Measurements from ENCODE around the gene REC114. TPM values are rescaled to one million over a fixed set of nuclear protein-coding genes. Genes with fewer than 3 reads are reported as not detected.

The REC114 gene
- total RNA-seq, 1 donor from 2014 or later: not detected

DNA sequence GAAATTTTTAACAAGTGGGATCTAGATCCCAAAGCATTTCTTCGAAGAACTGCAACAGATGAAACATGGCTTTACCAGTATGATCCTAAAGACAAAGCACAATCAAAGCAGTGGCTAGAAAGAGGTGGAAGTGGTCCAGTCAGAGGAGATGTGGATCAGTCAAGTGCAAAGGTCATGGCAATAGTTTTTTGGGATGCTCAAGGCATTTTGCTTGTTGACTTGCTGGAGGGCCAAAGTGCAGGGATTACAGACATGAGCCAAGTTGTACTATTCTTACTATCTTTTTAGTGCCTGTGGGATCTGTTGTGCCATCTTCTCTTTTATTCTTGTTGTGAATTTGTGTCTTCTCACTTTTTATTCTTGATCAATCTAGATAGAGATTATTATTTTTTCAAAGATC is 82.0 kb downstream of the REC114 start:
- Histone ChIP-seq H3K4me1 (no peaks in the 10 kb centered on the region), H3K4me3 (no peak overlapping the region), H3K36me3 (no peaks in the 10 kb centered on the region), H3K27me3 (no peaks in the 10 kb centered on the region), H3K27ac (no peak overlapping the region), H3K9me3 (no peaks in the 10 kb centered on the region)
- no peak for TF ChIP-seq POLR2AphosphoS5 (IDR thresholded peaks at IDR 0.05; ENCODE audit: insufficient read depth in 1 of 2, low read depth in 1 of 2)
- TF ChIP-seq POLR2A (IDR thresholded peaks at IDR 0.05): no peak
- TF ChIP-seq, protein P1, sequence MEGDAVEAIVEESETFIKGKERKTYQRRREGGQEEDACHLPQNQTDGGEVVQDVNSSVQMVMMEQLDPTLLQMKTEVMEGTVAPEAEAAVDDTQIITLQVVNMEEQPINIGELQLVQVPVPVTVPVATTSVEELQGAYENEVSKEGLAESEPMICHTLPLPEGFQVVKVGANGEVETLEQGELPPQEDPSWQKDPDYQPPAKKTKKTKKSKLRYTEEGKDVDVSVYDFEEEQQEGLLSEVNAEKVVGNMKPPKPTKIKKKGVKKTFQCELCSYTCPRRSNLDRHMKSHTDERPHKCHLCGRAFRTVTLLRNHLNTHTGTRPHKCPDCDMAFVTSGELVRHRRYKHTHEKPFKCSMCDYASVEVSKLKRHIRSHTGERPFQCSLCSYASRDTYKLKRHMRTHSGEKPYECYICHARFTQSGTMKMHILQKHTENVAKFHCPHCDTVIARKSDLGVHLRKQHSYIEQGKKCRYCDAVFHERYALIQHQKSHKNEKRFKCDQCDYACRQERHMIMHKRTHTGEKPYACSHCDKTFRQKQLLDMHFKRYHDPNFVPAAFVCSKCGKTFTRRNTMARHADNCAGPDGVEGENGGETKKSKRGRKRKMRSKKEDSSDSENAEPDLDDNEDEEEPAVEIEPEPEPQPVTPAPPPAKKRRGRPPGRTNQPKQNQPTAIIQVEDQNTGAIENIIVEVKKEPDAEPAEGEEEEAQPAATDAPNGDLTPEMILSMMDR (IDR thresholded peaks at IDR 0.05): no peak
- no peak for DNase-seq (ENCODE audit: extremely low spot score in 2 of 2)
- intact Hi-C loops (cut with DNase I): no loop called here

DNA sequence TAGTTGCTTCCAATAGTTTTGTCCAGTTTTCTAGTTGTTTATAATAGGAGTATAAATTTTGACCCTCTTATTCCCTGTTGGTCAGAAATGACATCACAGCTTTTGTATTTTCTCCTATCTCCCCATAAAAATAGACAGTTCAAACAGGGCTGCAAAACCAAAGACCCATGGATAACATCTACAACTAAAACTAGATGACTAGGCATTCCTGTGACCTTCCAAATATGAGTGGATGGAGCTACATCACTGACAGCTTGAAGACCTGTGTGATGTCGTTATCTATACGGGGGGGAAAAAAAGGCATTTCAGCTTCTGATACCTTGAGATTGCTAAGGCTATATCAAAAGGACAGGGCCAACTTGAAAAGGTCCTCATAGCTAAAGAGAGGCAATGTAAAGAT is 84.6 kb downstream of the REC114 start:
- Histone ChIP-seq H3K27ac (no peak overlapping the region), H3K4me3 (no peak overlapping the region), H3K36me3 (no peaks in the 10 kb centered on the region), H3K9me3 (no peaks in the 10 kb centered on the region), H3K27me3 (no peaks in the 10 kb centered on the region), H3K4me1 (no peaks in the 10 kb centered on the region)
- TF ChIP-seq POLR2A (IDR thresholded peaks at IDR 0.05) (no peak), POLR2AphosphoS5 (IDR thresholded peaks at IDR 0.05; ENCODE audit: insufficient read depth in 1 of 2, low read depth in 1 of 2) (no peak)
- TF ChIP-seq, protein P1 (IDR thresholded peaks at IDR 0.05): no peak
- intact Hi-C loops (cut with DNase I): no loop called here
- no peak for DNase-seq (ENCODE audit: extremely low spot score in 2 of 2)

DNA sequence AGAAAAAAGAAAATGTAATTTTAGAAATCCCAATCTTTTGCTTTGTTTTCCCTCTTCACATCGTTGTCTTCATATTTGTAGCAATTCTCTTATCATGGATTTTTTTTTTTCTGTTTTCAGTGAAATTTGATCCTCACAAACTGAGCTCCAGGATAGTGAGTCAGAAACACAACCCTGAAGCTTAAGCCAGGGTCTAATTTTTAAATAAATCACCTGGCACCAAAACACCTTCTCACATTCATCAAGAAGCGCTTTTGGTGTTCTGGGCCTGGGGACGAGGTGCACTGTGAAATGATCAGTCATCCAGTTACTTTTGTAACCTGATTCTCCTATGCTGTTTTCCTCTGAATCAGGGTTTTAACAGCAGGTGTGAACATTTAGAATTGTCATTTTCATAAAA is 87.7 kb downstream of the REC114 start:
- H3K4me1 ChIP-seq: no peaks in the 10 kb centered on the region
- TF ChIP-seq POLR2A (IDR thresholded peaks at IDR 0.05): no peak
- TF ChIP-seq POLR2AphosphoS5 (IDR thresholded peaks at IDR 0.05; ENCODE audit: insufficient read depth in 1 of 2, low read depth in 1 of 2): no peak
- TF ChIP-seq, protein P1 (IDR thresholded peaks at IDR 0.05): no peak
- no peak overlapping the region for H3K4me3 ChIP-seq
- intact Hi-C loops (cut with DNase I): no loop called here
- no peak for DNase-seq (ENCODE audit: extremely low spot score in 2 of 2)
- no peaks in the 10 kb centered on the region for H3K9me3 ChIP-seq
- no peaks in the 10 kb centered on the region for H3K27me3 ChIP-seq
- H3K27ac ChIP-seq: no peak overlapping the region
- H3K36me3 ChIP-seq: no peaks in the 10 kb centered on the region

DNA sequence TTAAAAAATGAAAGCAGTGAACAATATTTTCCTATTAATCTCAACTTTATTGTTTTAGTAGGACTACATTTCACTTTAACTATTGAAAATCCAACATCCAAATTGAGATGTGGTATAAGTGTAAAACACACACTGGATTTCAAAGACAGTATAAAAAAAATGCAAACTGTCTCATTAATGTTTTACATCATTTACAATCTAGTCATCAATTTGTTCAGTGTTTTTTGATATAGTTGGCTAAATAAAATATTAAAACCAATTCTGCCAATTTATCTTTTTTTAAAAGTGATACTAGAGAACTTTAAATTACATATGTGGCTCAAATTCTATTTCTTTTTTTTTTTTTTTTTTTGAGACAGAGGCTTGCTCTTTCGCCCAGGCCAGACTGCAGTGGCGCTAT is 95.2 kb downstream of the REC114 start:
- no peaks in the 10 kb centered on the region for H3K27me3 ChIP-seq
- no peak overlapping the region for H3K4me3 ChIP-seq
- no peaks in the 10 kb centered on the region for H3K9me3 ChIP-seq
- intact Hi-C loops (cut with DNase I): no loop called here
- no peak overlapping the region for H3K27ac ChIP-seq
- TF ChIP-seq POLR2AphosphoS5 (IDR thresholded peaks at IDR 0.05; ENCODE audit: insufficient read depth in 1 of 2, low read depth in 1 of 2): no peak
- TF ChIP-seq, protein P1 (IDR thresholded peaks at IDR 0.05): no peak
- no peak for DNase-seq (ENCODE audit: extremely low spot score in 2 of 2)
- H3K36me3 ChIP-seq: no peaks in the 10 kb centered on the region
- no peaks in the 10 kb centered on the region for H3K4me1 ChIP-seq

DNA sequence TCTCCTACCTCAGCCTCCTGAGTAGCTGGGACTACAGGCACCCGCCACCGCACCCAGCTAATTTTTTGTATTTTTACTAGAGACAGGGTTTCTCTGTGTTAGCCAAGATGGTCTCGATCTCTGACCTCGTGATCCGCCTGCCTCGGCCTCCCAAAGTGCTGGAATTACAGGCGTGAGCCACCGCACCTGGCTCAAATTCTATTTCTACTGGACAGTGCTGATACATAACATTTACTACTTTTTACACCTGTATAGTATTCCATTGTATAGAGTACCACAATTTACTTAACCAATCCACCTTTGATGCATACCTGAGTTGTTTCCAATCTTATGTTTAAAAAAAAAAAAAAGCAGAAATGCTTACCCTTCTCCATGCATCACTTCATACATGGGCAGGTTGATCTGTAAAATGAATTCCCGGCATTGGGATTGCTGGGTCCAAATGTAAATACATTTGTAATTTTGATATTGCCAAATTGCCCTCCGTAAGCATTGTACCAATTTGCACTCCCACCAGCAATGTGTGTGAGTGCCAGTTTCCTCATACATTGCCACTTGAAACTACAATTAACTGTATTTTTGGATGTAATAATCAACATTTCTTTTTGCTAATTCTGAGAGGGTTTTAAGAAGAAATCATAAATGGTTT is 95.7 kb downstream of the REC114 start:
- intact Hi-C loops (cut with DNase I): no loop called here
- TF ChIP-seq POLR2A (IDR thresholded peaks at IDR 0.05) (no peak), POLR2AphosphoS5 (IDR thresholded peaks at IDR 0.05; ENCODE audit: insufficient read depth in 1 of 2, low read depth in 1 of 2) (no peak)
- TF ChIP-seq, protein P1 (IDR thresholded peaks at IDR 0.05): no peak
- H3K36me3 ChIP-seq: no peaks in the 10 kb centered on the region
- H3K4me1 ChIP-seq: no peaks in the 10 kb centered on the region
- no peak for DNase-seq (ENCODE audit: extremely low spot score in 2 of 2)
- no peak overlapping the region for H3K4me3 ChIP-seq
- H3K9me3 ChIP-seq: no peaks in the 10 kb centered on the region
- H3K27me3 ChIP-seq: no peaks in the 10 kb centered on the region
- H3K27ac ChIP-seq: no peak overlapping the region
